ENCODE data around the gene ABHD14A. TPM values are rescaled to one million over a fixed set of nuclear protein-coding genes. Genes with fewer than 3 reads are reported as not detected.

The ABHD14A gene
- polyA plus RNA-seq, 1 of the 3 experiments (the other 2 are of a cell fraction) = 31.5 TPM

Small RNA genes lying within 50 kb of the gene (small RNA-seq; reads per million reads assigned to genes)
- 0 reads per million in 7 experiments for gene AC115284.1

Other genes with a start within 250 kb of the ABHD14A start
- not detected in 2 replicates for gene IQCF6, start 195.8 kb upstream of the ABHD14A start, polyA plus RNA-seq (2012; rRNA removed)
- gene IQCF2, start 113.4 kb upstream of the ABHD14A start, polyA plus RNA-seq (2012; rRNA removed) = not detected in 2 replicates
- gene IQCF5, start 99.5 kb upstream of the ABHD14A start, polyA plus RNA-seq (2012; rRNA removed) = not detected in 2 replicates
- not detected in 2 replicates for gene IQCF1, start 71.7 kb upstream of the ABHD14A start, polyA plus RNA-seq (2012; rRNA removed)
- 49.6 and 52.0 TPM in 2 replicates for gene RRP9, start 33.2 kb upstream of the ABHD14A start, polyA plus RNA-seq (2012; rRNA removed)
- 31.1 and 35.2 TPM in 2 replicates for gene PARP3, start 32.7 kb upstream of the ABHD14A start, polyA plus RNA-seq (2012; rRNA removed)
- gene GPR62, start 19.7 kb upstream of the ABHD14A start, polyA plus RNA-seq (2012; rRNA removed) = 0.02 and 0.10 TPM in 2 replicates
- 97.4 and 118 TPM in 2 replicates for gene PCBP4, start 7.6 kb upstream of the ABHD14A start, polyA plus RNA-seq (2012; rRNA removed)
- gene ABHD14B, start 1.0 kb upstream of the ABHD14A start, polyA plus RNA-seq (2012; rRNA removed) = 64.1 and 88.3 TPM in 2 replicates
- gene ACY1, start 8.5 kb downstream of the ABHD14A start, polyA plus RNA-seq (2012; rRNA removed) = 93.0 and 96.2 TPM in 2 replicates
- 3,173 and 3,642 TPM in 2 replicates for gene RPL29, start 20.8 kb downstream of the ABHD14A start, polyA plus RNA-seq (2012; rRNA removed)
- gene DUSP7, start 81.5 kb downstream of the ABHD14A start, polyA plus RNA-seq (2012; rRNA removed) = 24.3 and 25.8 TPM in 2 replicates
- 9.6 and 11.7 TPM in 2 replicates for gene POC1A, start 179.4 kb downstream of the ABHD14A start, polyA plus RNA-seq (2012; rRNA removed)
- 42.4 and 47.9 TPM in 2 replicates for gene ALAS1, start 223.1 kb downstream of the ABHD14A start, polyA plus RNA-seq (2012; rRNA removed)

Measured in SK-N-SH (cell line).